HG03521 (cell line): ENCODE data around the gene SLCO1B1.

Source experiments
- ATAC-seq: cut with Tn5 transposase; IDR thresholded peaks from one replicate; pipeline ENCODE4 v1.9.1; 2021; ENCODE audit warnings: mild to moderate bottlenecking, moderate library complexity; ENCODE audit not compliant: unreplicated experiment

SLCO1B1 gene

GRCh38 chr12:21220266-21220665 is 89.3 kb downstream of the SLCO1B1 start:
- ATAC-seq, result no peak

GRCh38 chr12:21221072-21221471 is 90.1 kb downstream of the SLCO1B1 start:
- no peak for ATAC-seq

GRCh38 chr12:21221778-21222177 is 90.8 kb downstream of the SLCO1B1 start:
- no peak for ATAC-seq

GRCh38 chr12:21223930-21224329 is 92.9 kb downstream of the SLCO1B1 start:
- no peak for ATAC-seq

- ATAC-seq, result no peak
These were observed 103.4 kb downstream of the SLCO1B1 start for GRCh38 chr12:21234395-21234794.

GRCh38 chr12:21239866-21240265 is 108.9 kb downstream of the SLCO1B1 start:
- no peak for ATAC-seq

- ATAC-seq, result no peak
These were observed 117.7 kb downstream of the SLCO1B1 start for GRCh38 chr12:21248679-21249078.

GRCh38 chr12:21252070-21252469 is 121.1 kb downstream of the SLCO1B1 start:
- ATAC-seq, result no peak

GRCh38 chr12:21257172-21257571 is 126.2 kb downstream of the SLCO1B1 start:
- ATAC-seq, result no peak

GRCh38 chr12:21264232-21264631 is 133.2 kb downstream of the SLCO1B1 start:
- ATAC-seq, result no peak

GRCh38 chr12:21265932-21266331 is 134.9 kb downstream of the SLCO1B1 start:
- ATAC-seq, result no peak

- ATAC-seq, result no peak
These were observed 145.8 kb downstream of the SLCO1B1 start for GRCh38 chr12:21276826-21277225.
